GM12873 (cell line): ENCODE data around the gene HS3ST3A1.

Experiments used
- CTCF ChIP-seq: IDR thresholded peaks from 2 replicates; pipeline ENCODE4 v1.5.1; 2012; ENCODE audit warnings: low read depth, mild to moderate bottlenecking, moderate library complexity, low read length, control low read depth; ENCODE audit not compliant: insufficient read depth; ENCODE audit errors: missing control alignments

Gene HS3ST3A1

GRCh38 chr17:13616031-13616430, 14.3 kb upstream of the HS3ST3A1 start:
- TF ChIP-seq CTCF: no peak

GRCh38 chr17:13609941-13610340, 8.2 kb upstream of the HS3ST3A1 start:
- no peak for TF ChIP-seq CTCF

- no peak for TF ChIP-seq CTCF
Measured at GRCh38 chr17:13601322-13601775, 380 bp downstream of the HS3ST3A1 start.

GRCh38 chr17:13600475-13601321, 1.0 kb downstream of the HS3ST3A1 start:
- no peak for TF ChIP-seq CTCF

- TF ChIP-seq CTCF: no peak
Measured at GRCh38 chr17:13599864-13600263, 1.9 kb downstream of the HS3ST3A1 start.

GRCh38 chr17:13599168-13599577, 2.6 kb downstream of the HS3ST3A1 start:
- TF ChIP-seq CTCF: no peak

GRCh38 chr17:13598353-13599167, 3.2 kb downstream of the HS3ST3A1 start:
- no peak for TF ChIP-seq CTCF
